GM23338 (cell line): ENCODE results near the gene APOM. TPM values are rescaled to one million over a fixed set of nuclear protein-coding genes. Genes with fewer than 3 reads are reported as not detected.

Experiments
- ATAC-seq: fragments of 200-7000 bp; cut with Tn5 transposase; 3 replicates; pipeline ENCODE4 v1.9.1; 2020
- DNase-seq: peaks from one replicate; pipeline ENCODE4 v3.0.0-alpha.2; 2015; ENCODE audit warnings: low spot score
- H2AFZ ChIP-seq: fragments of 200-600 bp; sonication (generic); 2 replicates; pipeline ENCODE4 v1.8.0; 2016; ENCODE audit warnings: antibody characterized with exemption, mild to moderate bottlenecking, moderate library complexity
- H3F3A ChIP-seq: fragments of 200-600 bp; sonication (generic); replicated peaks from 2 replicates; pipeline ENCODE4 v1.8.0; 2017; ENCODE audit warnings: antibody characterized with exemption, mixed run types, low read depth
- H3K27ac ChIP-seq: fragments of 200-600 bp; sonication (generic); 2 replicates; pipeline ENCODE4 v1.6.1; 2016; ENCODE audit warnings: low read depth
- H3K27me3 ChIP-seq: fragments of 200-600 bp; sonication (generic); 2 replicates; pipeline ENCODE4 v1.8.0; 2016; ENCODE audit warnings: mild to moderate bottlenecking, mixed run types, moderate library complexity; ENCODE audit not compliant: insufficient read depth
- H3K36me3 ChIP-seq: fragments of 200-600 bp; sonication (generic); 2 replicates; pipeline ENCODE4 v1.8.0; 2016; ENCODE audit warnings: mild to moderate bottlenecking; ENCODE audit not compliant: insufficient read depth
- H3K4me1 ChIP-seq: fragments of 200-600 bp; sonication (generic); 2 replicates; pipeline ENCODE4 v1.8.0; 2016; ENCODE audit warnings: mild to moderate bottlenecking, moderate library complexity; ENCODE audit not compliant: insufficient read depth
- H3K4me2 ChIP-seq: fragments of 200-600 bp; sonication (generic); 2 replicates; pipeline ENCODE4 v1.7.1; 2017; ENCODE audit warnings: mixed run types
- H3K4me3 ChIP-seq: fragments of 200-600 bp; sonication (generic); 2 replicates; pipeline ENCODE4 v1.6.1; 2016; ENCODE audit warnings: mixed run types
- H3K79me2 ChIP-seq: fragments of 200-600 bp; sonication (generic); replicated peaks from 2 replicates; pipeline ENCODE4 v1.8.0; 2017; ENCODE audit warnings: mild to moderate bottlenecking; ENCODE audit not compliant: insufficient read depth
- H3K9me2 ChIP-seq: fragments of 200-600 bp; sonication (generic); 2 replicates; pipeline ENCODE4 v1.8.0; 2017; ENCODE audit not compliant: insufficient read depth
- H4K20me1 ChIP-seq: fragments of 200-600 bp; sonication (generic); replicated peaks from 2 replicates; pipeline ENCODE4 v1.8.0; 2017; ENCODE audit warnings: mild to moderate bottlenecking; ENCODE audit not compliant: insufficient read depth
- H3K27ac Mint-ChIP-seq: 2 replicates; pipeline ENCODE4 v1.8.0; 2020; ENCODE audit warnings: inconsistent platforms, mild to moderate bottlenecking, moderate library complexity, mixed read lengths
- H3K27me3 Mint-ChIP-seq: 3 replicates; pipeline ENCODE4 v1.8.0; 2022; ENCODE audit warnings: low read depth, mild to moderate bottlenecking, moderate library complexity, mixed read lengths, inconsistent platforms; ENCODE audit not compliant: insufficient read depth, poor library complexity
- H3K36me3 Mint-ChIP-seq: 3 replicates; pipeline ENCODE4 v1.8.0; 2021; ENCODE audit warnings: low read depth, mild to moderate bottlenecking, inconsistent platforms, moderate library complexity, mixed read lengths
- H3K4me1 Mint-ChIP-seq: 3 replicates; pipeline ENCODE4 v1.8.0; 2020; ENCODE audit warnings: mild to moderate bottlenecking, inconsistent platforms, mixed read lengths
- H3K4me3 Mint-ChIP-seq: 3 replicates; pipeline ENCODE4 v1.8.0; 2021; ENCODE audit warnings: moderate library complexity, mild to moderate bottlenecking, inconsistent platforms, mixed read lengths
- H3K9me3 Mint-ChIP-seq: 3 replicates; pipeline ENCODE4 v1.8.0; 2020; ENCODE audit warnings: moderate library complexity, mild to moderate bottlenecking, inconsistent platforms, mixed read lengths
- EZH2 ChIP-seq: fragments of 200-600 bp; sonication (generic); IDR thresholded peaks from one replicate; pipeline ENCODE4 v1.8.0; 2017; ENCODE audit warnings: antibody characterized with exemption, mild to moderate bottlenecking, low read depth; ENCODE audit not compliant: unreplicated experiment
- JUNB ChIP-seq: IDR thresholded peaks from one replicate; pipeline ENCODE4 v1.6.1; 2016; ENCODE audit warnings: antibody characterized with exemption; ENCODE audit not compliant: unreplicated experiment
- NANOG ChIP-seq: IDR thresholded peaks from 2 replicates; pipeline ENCODE4 v1.6.1; 2016; ENCODE audit warnings: antibody characterized with exemption, borderline replicate concordance
- STAT1 ChIP-seq: IDR thresholded peaks from one replicate; pipeline ENCODE4 v1.6.1; 2016; ENCODE audit warnings: antibody characterized with exemption; ENCODE audit not compliant: unreplicated experiment
- ZNF114 ChIP-seq: fragments of 250-450 bp; sonication (Bioruptor Pico); IDR thresholded peaks from 2 replicates; pipeline ENCODE4 v1.5.0; 2020; ENCODE audit warnings: mild to moderate bottlenecking, moderate library complexity
- ZNF331 ChIP-seq: fragments of 250-450 bp; sonication (Bioruptor Pico); IDR thresholded peaks from 2 replicates; pipeline ENCODE4 v1.5.0; 2020; ENCODE audit warnings: low read depth, mild to moderate bottlenecking, moderate library complexity
- polyA plus RNA-seq: library from polyadenylated mRNA; unstranded; fragments of >200 nt; fragmentation: Nextera tagmentation; extraction: Ambion mirVana; gene quantifications from 2 replicates; pipeline ENCODE4 v1.2.1, GENCODE V29; 2016
- total RNA-seq: library from RNA; depleted of rRNA; stranded (reverse); fragments of >200 nt; shearing (Covaris generic); gene quantifications from 2 replicates; pipeline ENCODE4 v1.2.3, GENCODE V29; 2014
- TF ChIP-seq, protein P1 (sequence below), 2 experiments: fragments of 200-600 bp in 1 of 2; sonication (generic) in 1 of 2; conservative IDR thresholded peaks; 2 replicates each; pipeline versions ENCODE4 v1.5.1 to v1.6.1; 2016 to 2017; ENCODE audit warnings: antibody characterized with exemption in 2 of 2, low read depth in 2 of 2, mild to moderate bottlenecking in 2 of 2, moderate library complexity in 1 of 2
- TF ChIP-seq, protein P2 (sequence below): IDR thresholded peaks from 2 replicates; pipeline ENCODE4 v1.6.1; 2016; ENCODE audit warnings: antibody characterized with exemption
- TF ChIP-seq, protein P3 (sequence below): fragments of 250-450 bp; sonication (Bioruptor Pico); IDR thresholded peaks from 2 replicates; pipeline ENCODE4 v1.5.0; 2020; ENCODE audit warnings: mild to moderate bottlenecking, moderate library complexity

APOM gene
- total and polyA plus RNA-seq, 2 experiments from 2014 or later: 1.2 to 10.7 TPM

DNA sequence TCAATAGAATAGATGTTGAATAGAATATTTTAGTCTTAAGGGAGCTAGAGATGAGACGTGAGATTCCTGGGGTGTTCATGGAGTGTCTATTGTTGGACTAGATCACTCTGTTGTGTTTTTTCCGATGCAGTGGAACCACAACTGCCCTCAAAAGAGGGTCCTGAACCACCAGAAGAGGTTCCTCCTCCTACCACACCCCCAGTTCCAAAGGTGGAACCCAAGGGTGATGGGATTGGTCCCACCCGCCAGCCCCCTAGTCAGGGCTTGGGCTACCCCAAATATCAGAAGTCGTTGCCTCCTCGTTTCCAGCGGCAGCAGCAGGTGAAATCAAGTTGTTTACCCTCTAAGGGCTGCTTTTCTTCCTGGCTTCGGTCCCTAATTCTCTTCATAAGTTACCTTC is 26.7 kb upstream of the APOM start:
- Histone ChIP-seq H3K9me2 (no peaks in the 10 kb centered on the region), H3K4me1 (no peaks in the 10 kb centered on the region), H3K4me2 (no peak overlapping the region), H3K4me3 (no peak overlapping the region), H3K79me2 (peaks cover 49% of the 10 kb centered on the region), H4K20me1 (peaks cover 50% of the 10 kb centered on the region), H3K27ac (no peak overlapping the region), H3K27me3 (no peaks in the 10 kb centered on the region), H2AFZ (no peak overlapping the region), H3K36me3 (peaks cover 80% of the 10 kb centered on the region), H3F3A (peaks cover 58% of the 10 kb centered on the region)
- Mint-ChIP-seq H3K27me3 (peaks cover 13% of the 10 kb centered on the region), H3K4me1 (no peaks in the 10 kb centered on the region), H3K4me3 (no peak overlapping the region), H3K36me3 (peaks cover 99% of the 10 kb centered on the region), H3K9me3 (no peaks in the 10 kb centered on the region; the same call in 2 of the 3 replicates), H3K27ac (no peak overlapping the region)
- ATAC-seq: no peak
- no peak for TF ChIP-seq EZH2
- TF ChIP-seq ZNF114 (CRISPR knock-in tag): no peak
- TF ChIP-seq, protein P1, sequence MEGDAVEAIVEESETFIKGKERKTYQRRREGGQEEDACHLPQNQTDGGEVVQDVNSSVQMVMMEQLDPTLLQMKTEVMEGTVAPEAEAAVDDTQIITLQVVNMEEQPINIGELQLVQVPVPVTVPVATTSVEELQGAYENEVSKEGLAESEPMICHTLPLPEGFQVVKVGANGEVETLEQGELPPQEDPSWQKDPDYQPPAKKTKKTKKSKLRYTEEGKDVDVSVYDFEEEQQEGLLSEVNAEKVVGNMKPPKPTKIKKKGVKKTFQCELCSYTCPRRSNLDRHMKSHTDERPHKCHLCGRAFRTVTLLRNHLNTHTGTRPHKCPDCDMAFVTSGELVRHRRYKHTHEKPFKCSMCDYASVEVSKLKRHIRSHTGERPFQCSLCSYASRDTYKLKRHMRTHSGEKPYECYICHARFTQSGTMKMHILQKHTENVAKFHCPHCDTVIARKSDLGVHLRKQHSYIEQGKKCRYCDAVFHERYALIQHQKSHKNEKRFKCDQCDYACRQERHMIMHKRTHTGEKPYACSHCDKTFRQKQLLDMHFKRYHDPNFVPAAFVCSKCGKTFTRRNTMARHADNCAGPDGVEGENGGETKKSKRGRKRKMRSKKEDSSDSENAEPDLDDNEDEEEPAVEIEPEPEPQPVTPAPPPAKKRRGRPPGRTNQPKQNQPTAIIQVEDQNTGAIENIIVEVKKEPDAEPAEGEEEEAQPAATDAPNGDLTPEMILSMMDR (conservative IDR thresholded peaks at IDR 0.05; ENCODE audit: low read depth in 2 of 2): no peak
- TF ChIP-seq JUNB: no peak
- no peak for TF ChIP-seq STAT1
- no peak for DNase-seq

DNA sequence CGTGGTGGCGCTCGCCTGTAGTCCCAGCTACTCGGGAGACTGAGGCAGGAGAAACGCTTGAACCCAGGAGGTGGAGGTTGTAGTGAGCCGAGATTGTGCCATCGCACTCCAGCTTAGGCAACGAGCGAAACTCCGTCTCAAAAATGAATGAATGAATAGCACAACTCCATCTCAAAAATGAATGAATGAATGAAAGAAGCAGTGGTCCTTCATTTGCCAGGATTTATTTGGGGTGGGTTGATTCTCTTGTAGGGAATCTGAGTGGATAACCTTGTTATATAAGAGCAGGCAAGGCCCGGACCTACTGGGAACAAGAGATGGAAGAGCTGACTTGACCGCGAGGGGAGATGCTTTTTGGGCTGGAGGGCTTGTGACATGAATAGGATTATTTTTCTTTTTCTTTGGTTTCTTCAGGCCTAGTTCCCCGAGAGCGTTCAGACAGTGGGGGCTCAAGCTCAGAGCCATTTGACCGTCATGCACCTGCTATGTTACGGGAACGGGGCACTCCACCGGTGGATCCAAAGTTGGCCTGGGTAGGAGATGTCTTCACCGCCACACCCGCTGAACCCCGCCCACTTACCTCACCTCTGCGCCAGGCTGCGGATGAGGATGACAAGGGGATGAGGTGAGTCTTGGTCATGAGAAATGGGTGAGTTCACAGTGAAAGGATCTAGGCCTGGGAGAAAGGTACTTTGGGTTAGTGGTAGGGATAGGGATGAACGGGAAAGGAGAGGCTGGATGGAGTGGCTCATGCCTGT is 25.3 kb upstream of the APOM start:
- no peak overlapping the region for H3K27ac Mint-ChIP-seq
- no peaks in the 10 kb centered on the region for H3K4me1 Mint-ChIP-seq
- no peaks in the 10 kb centered on the region for H3K4me1 ChIP-seq
- no peak overlapping the region for H3K4me2 ChIP-seq
- peaks cover 40% of the 10 kb centered on the region for H3K79me2 ChIP-seq
- peaks cover 80% of the 10 kb centered on the region for H3K36me3 ChIP-seq
- H4K20me1 ChIP-seq: peaks cover 49% of the 10 kb centered on the region
- H3K9me3 Mint-ChIP-seq: no peaks in the 10 kb centered on the region; the same call in 2 of the 3 replicates
- ATAC-seq (no peak), DNase-seq (no peak)
- H3F3A ChIP-seq: peaks cover 68% of the 10 kb centered on the region
- H3K27ac ChIP-seq: no peak overlapping the region
- H3K9me2 ChIP-seq: no peaks in the 10 kb centered on the region
- no peak overlapping the region for H2AFZ ChIP-seq
- no peak overlapping the region for H3K4me3 ChIP-seq
- H3K27me3 Mint-ChIP-seq: peaks cover 11% of the 10 kb centered on the region
- H3K4me3 Mint-ChIP-seq: no peak overlapping the region; the same call in 2 of the 3 replicates
- peaks cover 99% of the 10 kb centered on the region for H3K36me3 Mint-ChIP-seq
- no peaks in the 10 kb centered on the region for H3K27me3 ChIP-seq
- no peak for TF ChIP-seq ZNF331 (CRISPR knock-in tag)
- TF ChIP-seq, protein P2, sequence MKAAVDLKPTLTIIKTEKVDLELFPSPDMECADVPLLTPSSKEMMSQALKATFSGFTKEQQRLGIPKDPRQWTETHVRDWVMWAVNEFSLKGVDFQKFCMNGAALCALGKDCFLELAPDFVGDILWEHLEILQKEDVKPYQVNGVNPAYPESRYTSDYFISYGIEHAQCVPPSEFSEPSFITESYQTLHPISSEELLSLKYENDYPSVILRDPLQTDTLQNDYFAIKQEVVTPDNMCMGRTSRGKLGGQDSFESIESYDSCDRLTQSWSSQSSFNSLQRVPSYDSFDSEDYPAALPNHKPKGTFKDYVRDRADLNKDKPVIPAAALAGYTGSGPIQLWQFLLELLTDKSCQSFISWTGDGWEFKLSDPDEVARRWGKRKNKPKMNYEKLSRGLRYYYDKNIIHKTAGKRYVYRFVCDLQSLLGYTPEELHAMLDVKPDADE: no peak
- TF ChIP-seq, protein P1 (conservative IDR thresholded peaks at IDR 0.05; ENCODE audit: low read depth in 2 of 2): no peak
- no peak for TF ChIP-seq NANOG
- TF ChIP-seq EZH2: no peak
- no peak for TF ChIP-seq JUNB
- TF ChIP-seq, protein P3, sequence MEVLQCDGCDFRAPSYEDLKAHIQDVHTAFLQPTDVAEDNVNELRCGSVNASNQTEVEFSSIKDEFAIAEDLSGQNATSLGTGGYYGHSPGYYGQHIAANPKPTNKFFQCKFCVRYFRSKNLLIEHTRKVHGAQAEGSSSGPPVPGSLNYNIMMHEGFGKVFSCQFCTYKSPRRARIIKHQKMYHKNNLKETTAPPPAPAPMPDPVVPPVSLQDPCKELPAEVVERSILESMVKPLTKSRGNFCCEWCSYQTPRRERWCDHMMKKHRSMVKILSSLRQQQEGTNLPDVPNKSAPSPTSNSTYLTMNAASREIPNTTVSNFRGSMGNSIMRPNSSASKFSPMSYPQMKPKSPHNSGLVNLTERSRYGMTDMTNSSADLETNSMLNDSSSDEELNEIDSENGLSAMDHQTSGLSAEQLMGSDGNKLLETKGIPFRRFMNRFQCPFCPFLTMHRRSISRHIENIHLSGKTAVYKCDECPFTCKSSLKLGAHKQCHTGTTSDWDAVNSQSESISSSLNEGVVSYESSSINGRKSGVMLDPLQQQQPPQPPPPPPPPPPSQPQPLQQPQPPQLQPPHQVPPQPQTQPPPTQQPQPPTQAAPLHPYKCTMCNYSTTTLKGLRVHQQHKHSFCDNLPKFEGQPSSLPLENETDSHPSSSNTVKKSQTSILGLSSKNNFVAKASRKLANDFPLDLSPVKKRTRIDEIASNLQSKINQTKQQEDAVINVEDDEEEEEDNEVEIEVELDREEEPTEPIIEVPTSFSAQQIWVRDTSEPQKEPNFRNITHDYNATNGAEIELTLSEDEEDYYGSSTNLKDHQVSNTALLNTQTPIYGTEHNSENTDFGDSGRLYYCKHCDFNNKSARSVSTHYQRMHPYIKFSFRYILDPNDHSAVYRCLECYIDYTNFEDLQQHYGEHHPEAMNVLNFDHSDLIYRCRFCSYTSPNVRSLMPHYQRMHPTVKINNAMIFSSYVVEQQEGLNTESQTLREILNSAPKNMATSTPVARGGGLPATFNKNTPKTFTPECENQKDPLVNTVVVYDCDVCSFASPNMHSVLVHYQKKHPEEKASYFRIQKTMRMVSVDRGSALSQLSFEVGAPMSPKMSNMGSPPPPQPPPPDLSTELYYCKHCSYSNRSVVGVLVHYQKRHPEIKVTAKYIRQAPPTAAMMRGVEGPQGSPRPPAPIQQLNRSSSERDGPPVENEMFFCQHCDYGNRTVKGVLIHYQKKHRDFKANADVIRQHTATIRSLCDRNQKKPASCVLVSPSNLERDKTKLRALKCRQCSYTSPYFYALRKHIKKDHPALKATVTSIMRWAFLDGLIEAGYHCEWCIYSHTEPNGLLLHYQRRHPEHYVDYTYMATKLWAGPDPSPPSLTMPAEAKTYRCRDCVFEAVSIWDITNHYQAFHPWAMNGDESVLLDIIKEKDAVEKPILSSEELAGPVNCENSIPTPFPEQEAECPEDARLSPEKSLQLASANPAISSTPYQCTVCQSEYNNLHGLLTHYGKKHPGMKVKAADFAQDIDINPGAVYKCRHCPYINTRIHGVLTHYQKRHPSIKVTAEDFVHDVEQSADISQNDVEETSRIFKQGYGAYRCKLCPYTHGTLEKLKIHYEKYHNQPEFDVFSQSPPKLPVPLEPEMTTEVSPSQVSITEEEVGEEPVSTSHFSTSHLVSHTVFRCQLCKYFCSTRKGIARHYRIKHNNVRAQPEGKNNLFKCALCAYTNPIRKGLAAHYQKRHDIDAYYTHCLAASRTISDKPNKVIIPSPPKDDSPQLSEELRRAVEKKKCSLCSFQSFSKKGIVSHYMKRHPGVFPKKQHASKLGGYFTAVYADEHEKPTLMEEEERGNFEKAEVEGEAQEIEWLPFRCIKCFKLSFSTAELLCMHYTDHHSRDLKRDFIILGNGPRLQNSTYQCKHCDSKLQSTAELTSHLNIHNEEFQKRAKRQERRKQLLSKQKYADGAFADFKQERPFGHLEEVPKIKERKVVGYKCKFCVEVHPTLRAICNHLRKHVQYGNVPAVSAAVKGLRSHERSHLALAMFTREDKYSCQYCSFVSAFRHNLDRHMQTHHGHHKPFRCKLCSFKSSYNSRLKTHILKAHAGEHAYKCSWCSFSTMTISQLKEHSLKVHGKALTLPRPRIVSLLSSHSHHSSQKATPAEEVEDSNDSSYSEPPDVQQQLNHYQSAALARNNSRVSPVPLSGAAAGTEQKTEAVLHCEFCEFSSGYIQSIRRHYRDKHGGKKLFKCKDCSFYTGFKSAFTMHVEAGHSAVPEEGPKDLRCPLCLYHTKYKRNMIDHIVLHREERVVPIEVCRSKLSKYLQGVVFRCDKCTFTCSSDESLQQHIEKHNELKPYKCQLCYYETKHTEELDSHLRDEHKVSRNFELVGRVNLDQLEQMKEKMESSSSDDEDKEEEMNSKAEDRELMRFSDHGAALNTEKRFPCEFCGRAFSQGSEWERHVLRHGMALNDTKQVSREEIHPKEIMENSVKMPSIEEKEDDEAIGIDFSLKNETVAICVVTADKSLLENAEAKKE (CRISPR knock-in tag): no peak
